Osteocyte (in vitro differentiated cells): Measurements from ENCODE around the gene MRPL3. TPM values are rescaled to one million over a fixed set of nuclear protein-coding genes. Genes with fewer than 3 reads are reported as not detected.

Experiments
- DNase-seq: peaks from one replicate; pipeline ENCODE4 v3.0.0; 2021; ENCODE audit warnings: mixed read lengths; ENCODE audit not compliant: unreplicated experiment; ENCODE audit errors: extremely low spot score
- H3K27ac Mint-ChIP-seq: one replicate; pipeline ENCODE4 v1.8.0; 2021; ENCODE audit warnings: mild to moderate bottlenecking, mixed read lengths; ENCODE audit not compliant: unreplicated experiment
- H3K27me3 Mint-ChIP-seq: one replicate; pipeline ENCODE4 v1.8.0; 2021; ENCODE audit warnings: mixed read lengths; ENCODE audit not compliant: unreplicated experiment
- H3K36me3 Mint-ChIP-seq: one replicate; pipeline ENCODE4 v1.8.0; 2021; ENCODE audit warnings: mixed read lengths; ENCODE audit not compliant: unreplicated experiment
- H3K4me1 Mint-ChIP-seq: one replicate; pipeline ENCODE4 v1.8.0; 2021; ENCODE audit warnings: mixed read lengths; ENCODE audit not compliant: unreplicated experiment
- H3K4me3 Mint-ChIP-seq: one replicate; pipeline ENCODE4 v1.8.0; 2021; ENCODE audit warnings: mild to moderate bottlenecking, moderate library complexity, mixed read lengths; ENCODE audit not compliant: unreplicated experiment
- H3K9me3 Mint-ChIP-seq: one replicate; pipeline ENCODE4 v1.8.0; 2021; ENCODE audit warnings: mixed read lengths; ENCODE audit not compliant: unreplicated experiment
- CTCF ChIP-seq: fragments of 200-600 bp; sonication (generic); IDR thresholded peaks from 2 replicates; pipeline ENCODE4 v1.5.0; 2021; ENCODE audit warnings: antibody characterized with exemption, mild to moderate bottlenecking, moderate library complexity
- total RNA-seq: library from RNA; stranded (reverse); gene quantifications from 2 replicates; pipeline ENCODE4 v1.2.1, GENCODE V29; 2021

Gene MRPL3
- total RNA-seq, 1 donor from 2014 or later = 37.4 TPM

GRCh38 chr3:131421957-131422498 lies 80.7 kb downstream of the MRPL3 start:
- DNase-seq = no peak
- H3K4me1 Mint-ChIP-seq = no peaks in the 10 kb centered on the region
- TF ChIP-seq CTCF = no peak
- no peaks in the 10 kb centered on the region for H3K36me3 Mint-ChIP-seq
- no peak overlapping the region for H3K27ac Mint-ChIP-seq
- H3K9me3 Mint-ChIP-seq = no peaks in the 10 kb centered on the region
- no peak overlapping the region for H3K4me3 Mint-ChIP-seq
- peaks cover 4% of the 10 kb centered on the region for H3K27me3 Mint-ChIP-seq

GRCh38 chr3:131421301-131421700 lies 81.5 kb downstream of the MRPL3 start:
- Mint-ChIP-seq H3K27me3 (peaks cover 4% of the 10 kb centered on the region), H3K4me3 (no peak overlapping the region), H3K27ac (no peak overlapping the region), H3K9me3 (no peaks in the 10 kb centered on the region), H3K36me3 (no peaks in the 10 kb centered on the region), H3K4me1 (no peaks in the 10 kb centered on the region)
- TF ChIP-seq CTCF = no peak
- DNase-seq = no peak

GRCh38 chr3:131417751-131418150 lies 85.0 kb downstream of the MRPL3 start:
- DNase-seq = no peak
- H3K27ac Mint-ChIP-seq = no peak overlapping the region

More at GRCh38 chr3:131417751-131418150, 85.0 kb downstream of the MRPL3 start:
- Mint-ChIP-seq H3K4me1 (no peaks in the 10 kb centered on the region), H3K4me3 (no peak overlapping the region), H3K9me3 (no peaks in the 10 kb centered on the region), H3K36me3 (no peaks in the 10 kb centered on the region), H3K27me3 (peaks cover 6% of the 10 kb centered on the region)
- TF ChIP-seq CTCF = no peak

Other genes starting within 250 kb of the MRPL3 start
- gene NUDT16, start 121.2 kb downstream of the MRPL3 start, total RNA-seq = 14.3 and 16.4 TPM in 2 replicates